ENCODE measurements around the gene RAD51B.

RAD51B gene

DNA sequence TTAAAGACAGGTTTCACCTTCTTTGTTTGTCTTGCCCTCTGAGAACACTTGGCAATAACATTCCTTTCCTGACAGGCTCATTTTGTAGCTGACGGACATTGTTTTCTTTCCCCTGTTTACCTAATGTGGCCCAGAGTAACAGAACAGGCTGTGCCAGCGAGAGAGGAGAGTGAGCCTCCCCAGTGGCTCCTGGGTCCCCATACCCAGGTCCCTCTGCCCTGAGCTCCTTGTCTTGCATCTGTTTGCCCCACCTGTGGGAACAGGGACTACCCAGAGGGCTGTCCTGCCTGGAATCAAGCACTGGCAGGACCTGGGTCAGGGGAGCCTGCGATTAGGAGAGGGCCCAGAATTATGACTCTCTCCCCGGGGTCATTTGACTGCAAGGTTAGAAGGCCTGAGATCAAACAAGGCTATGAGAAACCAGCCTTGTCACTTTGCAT lies 750.4 kb downstream of the RAD51B start:
- FAIRE-seq, result no peak

GRCh38 chr14:68571114-68571591 lies 751.6 kb downstream of the RAD51B start:
- FAIRE-seq, result no peak

GRCh38 chr14:68571928-68572525 lies 752.4 kb downstream of the RAD51B start:
- FAIRE-seq, result no peak

- no peak for FAIRE-seq
Observed at GRCh38 chr14:68573126-68573525, 753.5 kb downstream of the RAD51B start.

GRCh38 chr14:68573722-68574121 lies 754.1 kb downstream of the RAD51B start:
- FAIRE-seq, result no peak

DNA sequence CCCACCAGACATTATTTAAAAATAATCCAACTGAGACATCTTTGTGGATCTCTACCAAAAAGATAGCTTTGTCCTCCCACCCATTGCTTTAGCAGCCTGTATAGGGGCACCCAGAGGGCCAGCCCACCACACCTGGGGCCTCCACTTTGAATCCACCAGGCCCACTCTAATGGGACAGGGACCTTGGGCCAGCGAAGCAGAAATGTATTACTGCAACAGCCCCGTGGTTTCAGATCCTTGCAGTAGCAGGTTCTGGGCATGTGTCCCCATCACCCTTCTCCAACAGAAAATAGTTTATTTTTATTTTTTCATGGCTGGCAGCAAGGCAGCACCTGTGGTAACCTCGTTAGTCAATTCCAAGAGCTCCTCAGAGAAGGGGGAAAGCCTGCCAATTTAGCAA lies 754.9 kb downstream of the RAD51B start:
- FAIRE-seq, result no peak

GRCh38 chr14:68574906-68575305 lies 755.3 kb downstream of the RAD51B start:
- FAIRE-seq, result no peak

- no peak for FAIRE-seq
Observed at GRCh38 chr14:68575426-68575825, 755.8 kb downstream of the RAD51B start.

DNA sequence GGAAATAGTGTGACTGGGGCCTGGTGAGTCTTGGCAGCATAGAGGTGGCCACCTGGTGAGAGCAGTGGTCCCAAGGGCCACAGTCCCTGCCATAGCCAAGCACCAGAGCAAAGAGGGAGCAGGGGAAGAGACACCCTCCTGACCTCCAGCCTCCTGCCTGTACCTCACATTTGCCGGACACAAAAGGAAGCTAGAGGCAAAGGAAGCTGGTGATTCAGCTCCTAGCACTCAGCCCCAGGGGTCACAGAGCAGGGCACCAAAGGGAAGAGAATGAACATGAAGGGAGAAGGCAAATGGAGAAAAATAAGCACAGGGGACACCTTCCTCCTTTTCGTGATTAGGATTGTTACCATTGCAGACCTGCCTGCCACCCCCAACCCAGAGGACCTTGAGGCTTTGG lies 756.5 kb downstream of the RAD51B start:
- FAIRE-seq, result no peak

- FAIRE-seq, result no peak
Observed at GRCh38 chr14:68576496-68577244, 757.1 kb downstream of the RAD51B start.

- no peak for FAIRE-seq
Observed at GRCh38 chr14:68577802-68578541, 758.4 kb downstream of the RAD51B start.

GRCh38 chr14:68578597-68578996 lies 759.0 kb downstream of the RAD51B start:
- FAIRE-seq, result no peak

GRCh38 chr14:68580096-68580645 lies 760.6 kb downstream of the RAD51B start:
- no peak for FAIRE-seq

GRCh38 chr14:68580671-68581070 lies 761.1 kb downstream of the RAD51B start:
- no peak for FAIRE-seq

- no peak for FAIRE-seq
Observed at GRCh38 chr14:68583548-68584280, 764.1 kb downstream of the RAD51B start.

DNA sequence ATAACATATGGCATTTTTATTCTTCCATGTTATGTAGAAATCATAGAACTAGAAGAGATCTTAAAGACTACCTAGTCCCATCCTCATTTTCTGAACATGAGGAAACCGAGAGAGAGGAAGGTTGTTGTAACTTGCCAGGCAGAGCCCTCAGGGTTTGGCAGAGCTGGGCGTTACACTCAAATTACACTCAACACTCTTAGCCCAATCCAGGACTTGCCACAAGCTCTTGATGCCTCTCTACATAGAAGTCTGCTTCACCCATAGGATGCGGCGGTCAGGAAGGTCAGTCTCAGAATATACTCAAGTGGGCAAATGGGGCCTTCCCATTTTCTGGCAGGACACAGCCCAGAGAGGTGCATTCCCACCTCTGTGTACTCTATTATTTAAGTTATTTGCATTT lies 765.2 kb downstream of the RAD51B start:
- FAIRE-seq, result no peak

DNA sequence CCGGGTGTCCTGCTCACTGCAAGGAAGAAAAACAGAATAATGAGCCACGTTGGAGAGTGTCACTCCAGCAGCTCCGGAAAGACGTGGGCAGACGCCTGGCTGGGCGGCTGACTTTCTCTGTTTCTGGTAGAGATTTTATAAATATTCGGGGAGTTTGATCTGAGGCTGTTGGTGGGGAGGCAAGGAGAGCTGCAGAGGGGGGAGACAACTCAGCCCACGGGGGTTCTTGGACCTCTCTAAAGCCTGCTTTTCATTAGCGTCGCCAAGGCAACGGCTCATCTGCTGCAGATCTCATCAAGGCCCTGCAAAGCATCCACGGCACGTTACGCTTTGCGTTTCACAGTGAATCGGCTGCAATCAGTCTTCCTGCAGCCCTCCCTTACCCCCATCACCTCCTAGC lies 766.1 kb downstream of the RAD51B start:
- FAIRE-seq, result no peak

GRCh38 chr14:68586896-68587751 lies 767.5 kb downstream of the RAD51B start:
- FAIRE-seq, result no peak

- FAIRE-seq, result no peak
Observed at GRCh38 chr14:68587931-68588330, 768.4 kb downstream of the RAD51B start.

DNA sequence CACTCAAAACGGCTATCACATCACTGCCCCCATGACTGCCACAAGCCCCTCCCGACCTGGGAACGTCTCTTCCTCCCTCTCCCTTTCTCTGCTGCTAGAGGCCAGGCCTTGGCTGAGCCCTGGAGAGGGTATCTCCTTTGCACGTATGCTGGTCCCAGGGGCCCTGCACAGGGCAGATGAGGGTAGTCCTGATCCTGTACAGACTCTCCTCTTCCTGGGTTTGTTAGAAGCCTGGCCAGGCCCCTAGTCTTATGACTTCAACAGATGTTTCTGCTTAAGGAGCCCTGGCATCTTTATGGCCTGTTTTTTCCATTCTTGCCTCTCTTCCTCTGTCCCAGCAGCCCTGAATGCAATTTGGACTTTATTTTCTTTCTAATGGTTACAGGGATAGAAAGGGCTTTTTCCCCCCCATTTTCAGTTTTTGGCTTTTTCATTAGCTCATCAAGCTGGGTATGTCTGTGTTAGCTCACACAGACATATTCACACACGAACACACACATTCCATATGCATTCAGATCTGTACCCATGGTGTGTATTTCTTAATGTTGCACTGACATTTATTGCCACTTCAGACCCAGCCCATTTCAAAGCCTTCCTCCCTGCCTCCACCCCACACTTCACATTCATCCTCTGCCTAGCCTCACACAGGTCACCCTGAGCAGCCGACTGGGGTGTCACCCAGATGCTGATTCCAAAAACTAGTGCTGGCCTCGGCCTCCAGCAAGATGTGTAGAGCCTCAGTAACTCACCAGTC lies 770.0 kb downstream of the RAD51B start:
- FAIRE-seq, result no peak

DNA sequence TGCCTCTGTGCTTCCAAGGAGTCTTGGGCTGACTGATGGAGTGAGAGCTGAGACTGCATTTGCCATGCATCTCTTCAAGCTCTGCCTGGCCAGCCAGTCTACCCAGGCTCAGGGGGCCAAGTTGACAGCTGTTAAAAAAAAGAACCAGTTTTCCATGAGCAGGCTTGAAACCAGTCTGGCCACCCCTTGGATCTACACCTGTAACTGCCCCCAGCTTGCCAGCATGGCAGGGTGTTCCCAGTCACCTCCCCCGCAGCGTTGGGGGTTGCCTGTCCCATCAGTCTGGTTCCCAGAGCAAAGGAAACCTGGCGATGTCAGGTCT lies 770.6 kb downstream of the RAD51B start:
- FAIRE-seq, result no peak

Measured in TTC549 (cell line).